Measurements from ENCODE around the gene SLC9B2.

DNA sequence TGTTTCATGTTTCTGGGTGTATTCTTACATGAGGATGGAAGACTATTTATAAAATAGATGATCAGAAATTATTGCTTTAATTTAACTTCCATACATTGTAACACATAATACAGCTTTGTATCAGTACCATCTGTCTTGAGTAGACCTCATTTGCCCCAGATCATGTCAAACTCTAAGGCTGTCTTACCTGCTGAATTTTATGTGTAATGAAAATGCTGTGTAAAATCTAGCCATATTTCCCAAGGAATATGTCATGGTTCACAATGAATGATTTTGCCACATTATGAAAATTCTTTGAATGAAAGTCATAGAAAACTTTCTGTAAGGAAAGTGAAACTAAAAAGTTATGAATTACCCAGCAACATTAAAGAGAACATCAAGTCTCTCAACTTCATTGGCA lies 15.7 kb upstream of the SLC9B2 start:
- TF ChIP-seq, protein P1, sequence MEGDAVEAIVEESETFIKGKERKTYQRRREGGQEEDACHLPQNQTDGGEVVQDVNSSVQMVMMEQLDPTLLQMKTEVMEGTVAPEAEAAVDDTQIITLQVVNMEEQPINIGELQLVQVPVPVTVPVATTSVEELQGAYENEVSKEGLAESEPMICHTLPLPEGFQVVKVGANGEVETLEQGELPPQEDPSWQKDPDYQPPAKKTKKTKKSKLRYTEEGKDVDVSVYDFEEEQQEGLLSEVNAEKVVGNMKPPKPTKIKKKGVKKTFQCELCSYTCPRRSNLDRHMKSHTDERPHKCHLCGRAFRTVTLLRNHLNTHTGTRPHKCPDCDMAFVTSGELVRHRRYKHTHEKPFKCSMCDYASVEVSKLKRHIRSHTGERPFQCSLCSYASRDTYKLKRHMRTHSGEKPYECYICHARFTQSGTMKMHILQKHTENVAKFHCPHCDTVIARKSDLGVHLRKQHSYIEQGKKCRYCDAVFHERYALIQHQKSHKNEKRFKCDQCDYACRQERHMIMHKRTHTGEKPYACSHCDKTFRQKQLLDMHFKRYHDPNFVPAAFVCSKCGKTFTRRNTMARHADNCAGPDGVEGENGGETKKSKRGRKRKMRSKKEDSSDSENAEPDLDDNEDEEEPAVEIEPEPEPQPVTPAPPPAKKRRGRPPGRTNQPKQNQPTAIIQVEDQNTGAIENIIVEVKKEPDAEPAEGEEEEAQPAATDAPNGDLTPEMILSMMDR (IDR thresholded peaks at IDR 0.05): no peak
- TF ChIP-seq EP300 (IDR thresholded peaks at IDR 0.05): no peak
- no peak for TF ChIP-seq POLR2A (IDR thresholded peaks at IDR 0.05)
- TF ChIP-seq POLR2AphosphoS5 (IDR thresholded peaks at IDR 0.05): no peak

All from suprapubic skin (tissue), 4 donors.